ENCODE results near the gene ARHGAP25. TPM values are rescaled to one million over a fixed set of nuclear protein-coding genes. Genes with fewer than 3 reads are reported as not detected.

Gene ARHGAP25
- total and polyA plus RNA-seq, 2 experiments from 2014 or later = 1.9 to 2.0 TPM

GRCh38 chr2:68776124-68776523 lies 41.5 kb downstream of the ARHGAP25 start:
- Mint-ChIP-seq H3K27me3 (ENCODE audit: insufficient read depth, low read depth, poor library complexity) (no peaks in the 10 kb centered on the region), H3K4me1 (no peaks in the 10 kb centered on the region; the same call in 2 of the 3 replicates), H3K4me3 (no peak overlapping the region), H3K27ac (no peak overlapping the region), H3K36me3 (ENCODE audit: low read depth) (no peaks in the 10 kb centered on the region), H3K9me3 (no peaks in the 10 kb centered on the region; the same call in 2 of the 3 replicates)
- no peaks in the 10 kb centered on the region for H3K4me1 ChIP-seq (ENCODE audit: insufficient read depth)
- H3K36me3 ChIP-seq (ENCODE audit: insufficient read depth) = no peaks in the 10 kb centered on the region
- H3K4me2 ChIP-seq = no peak overlapping the region
- no peaks in the 10 kb centered on the region for H3K27me3 ChIP-seq (ENCODE audit: insufficient read depth)
- no peak overlapping the region for H2AFZ ChIP-seq
- no peak overlapping the region for H3K4me3 ChIP-seq
- peak; percentile 64; the same call in 2 of the 3 replicates for ATAC-seq
- TF ChIP-seq NANOG (IDR thresholded peaks at IDR 0.05; ENCODE audit: borderline replicate concordance) (no peak), CTCF (conservative IDR thresholded peaks at IDR 0.05; ENCODE audit: low read depth in 2 of 2) (peak in 1 of 2 experiments; percentile 37; a peak in 2 of 4 replicates), ZNF331 (CRISPR knock-in tag; IDR thresholded peaks at IDR 0.05; ENCODE audit: low read depth) (no peak), REST (IDR thresholded peaks at IDR 0.05; ENCODE audit: unreplicated experiment) (no peak), JUNB (IDR thresholded peaks at IDR 0.05; ENCODE audit: unreplicated experiment) (no peak), ETS1 (IDR thresholded peaks at IDR 0.05) (no peak)
- no peak overlapping the region for H3K27ac ChIP-seq (ENCODE audit: low read depth)
- H4K20me1 ChIP-seq (replicated peaks; ENCODE audit: insufficient read depth) = no peaks in the 10 kb centered on the region
- no peak for DNase-seq (ENCODE audit: low spot score)
- H3F3A ChIP-seq (replicated peaks; ENCODE audit: low read depth) = no peaks in the 10 kb centered on the region
- H3K9me2 ChIP-seq (ENCODE audit: insufficient read depth) = no peaks in the 10 kb centered on the region
- H3K79me2 ChIP-seq (replicated peaks; ENCODE audit: insufficient read depth) = no peaks in the 10 kb centered on the region

GRCh38 chr2:68779595-68779994 lies 45.0 kb downstream of the ARHGAP25 start:
- 0 out of 2 replicates have a peak, but pooled peaks cover 6% of the 10 kb centered on the region for H3K9me2 ChIP-seq (ENCODE audit: insufficient read depth)
- Mint-ChIP-seq H3K27ac (no peak overlapping the region), H3K4me3 (no peak overlapping the region), H3K27me3 (ENCODE audit: insufficient read depth, low read depth, poor library complexity) (no peaks in the 10 kb centered on the region), H3K9me3 (no peaks in the 10 kb centered on the region), H3K36me3 (ENCODE audit: low read depth) (no peaks in the 10 kb centered on the region), H3K4me1 (no peaks in the 10 kb centered on the region; the same call in 2 of the 3 replicates)
- no peaks in the 10 kb centered on the region for H3F3A ChIP-seq (replicated peaks; ENCODE audit: low read depth)
- no peaks in the 10 kb centered on the region for H4K20me1 ChIP-seq (replicated peaks; ENCODE audit: insufficient read depth)
- H3K27ac ChIP-seq (ENCODE audit: low read depth) = no peak overlapping the region
- H3K4me2 ChIP-seq = no peak overlapping the region
- H2AFZ ChIP-seq = no peak overlapping the region
- no peaks in the 10 kb centered on the region for H3K27me3 ChIP-seq (ENCODE audit: insufficient read depth)
- no peaks in the 10 kb centered on the region for H3K4me1 ChIP-seq (ENCODE audit: insufficient read depth)
- TF ChIP-seq ZNF331 (CRISPR knock-in tag; IDR thresholded peaks at IDR 0.05; ENCODE audit: low read depth) (no peak), JUNB (IDR thresholded peaks at IDR 0.05; ENCODE audit: unreplicated experiment) (no peak), ZNF114 (CRISPR knock-in tag; IDR thresholded peaks at IDR 0.05) (no peak), STAT1 (IDR thresholded peaks at IDR 0.05; ENCODE audit: unreplicated experiment) (no peak), ETS1 (IDR thresholded peaks at IDR 0.05) (no peak), EZH2phosphoT487 (IDR thresholded peaks at IDR 0.05; ENCODE audit: unreplicated experiment) (no peak), EZH2 (IDR thresholded peaks at IDR 0.05; ENCODE audit: low read depth, unreplicated experiment) (no peak), CREB1 (CRISPR knock-in tag; IDR thresholded peaks at IDR 0.05; ENCODE audit: low read depth) (no peak), POLR2AphosphoS5 (IDR thresholded peaks at IDR 0.05; ENCODE audit: low read depth) (no peak), REST (IDR thresholded peaks at IDR 0.05; ENCODE audit: unreplicated experiment) (no peak), NANOG (IDR thresholded peaks at IDR 0.05; ENCODE audit: borderline replicate concordance) (no peak)
- no peak for ATAC-seq
- H3K36me3 ChIP-seq (ENCODE audit: insufficient read depth) = no peaks in the 10 kb centered on the region
- H3K4me3 ChIP-seq = no peak overlapping the region
- H3K79me2 ChIP-seq (replicated peaks; ENCODE audit: insufficient read depth) = no peaks in the 10 kb centered on the region
- no peak for DNase-seq (ENCODE audit: low spot score)
